ENCODE measurements around the gene HLA-DMA. TPM values are rescaled to one million over a fixed set of nuclear protein-coding genes. Genes with fewer than 3 reads are reported as not detected.

HLA-DMA gene
- polyA plus RNA-seq, 3 donors: 434 to 526 (median 515) TPM

DNA sequence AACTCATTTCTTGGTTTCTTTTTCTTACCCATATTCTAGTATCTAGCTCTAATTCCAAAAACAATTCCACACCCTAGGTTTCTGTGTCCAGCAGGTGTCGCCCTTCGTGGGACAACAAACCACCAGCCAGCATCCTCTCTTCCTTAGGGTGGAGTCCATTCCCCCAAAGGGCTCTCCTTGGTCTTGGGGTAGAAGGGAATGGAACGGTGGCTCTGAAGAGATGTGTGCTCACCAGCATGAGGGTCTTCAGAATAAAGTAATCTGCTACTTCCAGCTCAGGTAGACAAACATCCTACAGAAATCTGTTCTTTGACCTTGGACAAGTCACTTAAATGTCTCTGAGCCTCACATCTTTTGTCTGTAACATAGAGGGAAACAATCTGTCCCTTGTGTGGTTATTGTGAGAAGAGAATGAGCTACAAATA, 19.2 kb downstream of the HLA-DMA start:
- Histone ChIP-seq H3K4me1 (ENCODE audit: control insufficient read depth in 1 of 2, insufficient read depth in 2 of 2, low read length in 2 of 2) (peaks cover 61 to 68% of the 10 kb centered on the region in 2 donors), H3K36me3 (replicated peaks in 1 of 2; ENCODE audit: control insufficient read depth in 1 of 2, insufficient read depth in 2 of 2, low read length in 2 of 2) (peaks cover 34 to 37% of the 10 kb centered on the region in 2 donors), H3K27ac (ENCODE audit: low read depth in 1 of 2, low read length in 2 of 2) (peak overlapping the region in 1 of 2 donors; percentile 5), H3K4me3 (replicated peaks in 1 of 3; ENCODE audit: low read depth in 2 of 3, low read length in 3 of 3) (no peak overlapping the region), H3K79me2 (ENCODE audit: insufficient read depth, low read length) (peaks cover 27% of the 10 kb centered on the region), H3K9ac (ENCODE audit: insufficient read depth, low read length, poor library complexity, severe bottlenecking) (no peak overlapping the region), H2AFZ (ENCODE audit: insufficient read depth, low read depth, low read length, poor library complexity, severe bottlenecking) (no peak overlapping the region), H3K9me3 (replicated peaks in 1 of 2; ENCODE audit: control insufficient read depth in 1 of 2, insufficient read depth in 1 of 2, low read length in 2 of 2) (no peaks in the 10 kb centered on the region), H3K27me3 (ENCODE audit: control insufficient read depth in 2 of 2, insufficient read depth in 2 of 2, low read length in 2 of 2) (no peaks in the 10 kb centered on the region), H3K4me2 (replicated peaks; ENCODE audit: extremely low read depth, low read length, poor library complexity, severe bottlenecking) (no peak overlapping the region), H4K20me1 (ENCODE audit: insufficient read depth, low read length) (peaks cover 20% of the 10 kb centered on the region)
- TF ChIP-seq, protein P1, sequence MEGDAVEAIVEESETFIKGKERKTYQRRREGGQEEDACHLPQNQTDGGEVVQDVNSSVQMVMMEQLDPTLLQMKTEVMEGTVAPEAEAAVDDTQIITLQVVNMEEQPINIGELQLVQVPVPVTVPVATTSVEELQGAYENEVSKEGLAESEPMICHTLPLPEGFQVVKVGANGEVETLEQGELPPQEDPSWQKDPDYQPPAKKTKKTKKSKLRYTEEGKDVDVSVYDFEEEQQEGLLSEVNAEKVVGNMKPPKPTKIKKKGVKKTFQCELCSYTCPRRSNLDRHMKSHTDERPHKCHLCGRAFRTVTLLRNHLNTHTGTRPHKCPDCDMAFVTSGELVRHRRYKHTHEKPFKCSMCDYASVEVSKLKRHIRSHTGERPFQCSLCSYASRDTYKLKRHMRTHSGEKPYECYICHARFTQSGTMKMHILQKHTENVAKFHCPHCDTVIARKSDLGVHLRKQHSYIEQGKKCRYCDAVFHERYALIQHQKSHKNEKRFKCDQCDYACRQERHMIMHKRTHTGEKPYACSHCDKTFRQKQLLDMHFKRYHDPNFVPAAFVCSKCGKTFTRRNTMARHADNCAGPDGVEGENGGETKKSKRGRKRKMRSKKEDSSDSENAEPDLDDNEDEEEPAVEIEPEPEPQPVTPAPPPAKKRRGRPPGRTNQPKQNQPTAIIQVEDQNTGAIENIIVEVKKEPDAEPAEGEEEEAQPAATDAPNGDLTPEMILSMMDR (IDR thresholded peaks at IDR 0.05): peak; percentile 88
- Mint-ChIP-seq H3K4me3 (no peak overlapping the region), H3K27me3 (ENCODE audit: low read depth in 3 of 3) (peaks cover 0 to 1% (median 1%) of the 10 kb centered on the region in 3 donors), H3K9me3 (no peaks in the 10 kb centered on the region), H3K36me3 (peaks cover 53 to 55% of the 10 kb centered on the region in 2 donors), H3K4me1 (peaks cover 75% of the 10 kb centered on the region), H3K27ac (peak overlapping the region in 5 of 7 donors; percentile 22 to 79 (median 37))
- intact Hi-C loops (cut with micrococcal nuclease): loop anchor here (5.0 to 10.0 kb wide), 4 partner anchors 39 to 311 kb away; no protein-coding TSS in a partner anchor
- DNase-seq: peak; percentile 58 to 78 (median 76)
- WGBS (ENCODE audit: insufficient coverage): no CpG with 5 or more reads among the region's 3 CpGs

GRCh38 chr6:32932132-32932868, 20.6 kb downstream of the HLA-DMA start:
- H3K4me1 ChIP-seq (ENCODE audit: control insufficient read depth in 1 of 2, insufficient read depth in 2 of 2, low read length in 2 of 2): peaks cover 48 to 54% of the 10 kb centered on the region in 2 donors

More at GRCh38 chr6:32932132-32932868, 20.6 kb downstream of the HLA-DMA start:
- H4K20me1 ChIP-seq (ENCODE audit: insufficient read depth, low read length): peaks cover 20% of the 10 kb centered on the region
- Mint-ChIP-seq H3K27me3 (ENCODE audit: low read depth in 3 of 3) (peaks cover 0 to 1% (median 1%) of the 10 kb centered on the region in 3 donors), H3K27ac (peak overlapping the region in 1 of 7 donors; percentile 33), H3K36me3 (peaks cover 39 to 43% of the 10 kb centered on the region in 2 donors), H3K4me1 (peaks cover 62% of the 10 kb centered on the region), H3K4me3 (no peak overlapping the region), H3K9me3 (peaks cover 0 to 1% (median 0%) of the 10 kb centered on the region in 7 donors)
- H3K9ac ChIP-seq (ENCODE audit: insufficient read depth, low read length, poor library complexity, severe bottlenecking): no peak overlapping the region
- H3K27me3 ChIP-seq (ENCODE audit: control insufficient read depth in 2 of 2, insufficient read depth in 2 of 2, low read length in 2 of 2): no peaks in the 10 kb centered on the region
- intact Hi-C loops (cut with micrococcal nuclease): loop anchor here (5.0 to 10.0 kb wide), 4 partner anchors 40 to 313 kb away; no protein-coding TSS in a partner anchor
- no peak overlapping the region for H2AFZ ChIP-seq (ENCODE audit: insufficient read depth, low read depth, low read length, poor library complexity, severe bottlenecking)
- no peak for DNase-seq
- no peak overlapping the region for H3K4me3 ChIP-seq (replicated peaks in 1 of 3; ENCODE audit: low read depth in 2 of 3, low read length in 3 of 3)
- 97% methylated on average over 4 of the region's 7 CpGs for WGBS (ENCODE audit: insufficient coverage)
- TF ChIP-seq, protein P1 (IDR thresholded peaks at IDR 0.05): no peak
- H3K36me3 ChIP-seq (replicated peaks in 1 of 2; ENCODE audit: control insufficient read depth in 1 of 2, insufficient read depth in 2 of 2, low read length in 2 of 2): peaks cover 25 to 30% of the 10 kb centered on the region in 2 donors
- no peak overlapping the region for H3K27ac ChIP-seq (ENCODE audit: low read depth in 1 of 2, low read length in 2 of 2)
- H3K9me3 ChIP-seq (replicated peaks in 1 of 2; ENCODE audit: control insufficient read depth in 1 of 2, insufficient read depth in 1 of 2, low read length in 2 of 2): no peaks in the 10 kb centered on the region
- no peak overlapping the region for H3K4me2 ChIP-seq (replicated peaks; ENCODE audit: extremely low read depth, low read length, poor library complexity, severe bottlenecking)
- H3K79me2 ChIP-seq (ENCODE audit: insufficient read depth, low read length): peaks cover 17% of the 10 kb centered on the region

Data from CD14-positive monocyte (primary cell).